Measurements from ENCODE around the gene TFF1.

TFF1 gene

GRCh38 chr21:42366292-42367010, at the start of gene TFF1:
Gene TFF1, minus strand, starts transcription at chr21:42366535. Its CDS starts 40 bp downstream, at chr21:42366495.
- H3K4me3 ChIP-seq (replicated peaks; ENCODE audit: low read depth, low read length), result no peak within 1 kb of the TSS
- DNase-seq (ENCODE audit: extremely low read depth, insufficient read length), result no peak
- no peaks in the 10 kb centered on the region for H3K27me3 ChIP-seq (replicated peaks; ENCODE audit: control insufficient read depth, insufficient read depth, low read length)
- H3K36me3 ChIP-seq (ENCODE audit: control insufficient read depth, insufficient read depth, low read length), result no peaks in the 10 kb centered on the region
- no peak for TF ChIP-seq CTCF (IDR thresholded peaks at IDR 0.05; ENCODE audit: insufficient read depth, low read length, poor library complexity, severe bottlenecking)

- peak; percentile 80 for DNase-seq (ENCODE audit: extremely low read depth, insufficient read length)
- no peaks in the 10 kb centered on the region for H3K27me3 ChIP-seq (replicated peaks; ENCODE audit: control insufficient read depth, insufficient read depth, low read length)
- TF ChIP-seq CTCF (IDR thresholded peaks at IDR 0.05; ENCODE audit: insufficient read depth, low read length, poor library complexity, severe bottlenecking), result no peak
- H3K36me3 ChIP-seq (ENCODE audit: control insufficient read depth, insufficient read depth, low read length), result no peaks in the 10 kb centered on the region
- H3K4me3 ChIP-seq (replicated peaks; ENCODE audit: low read depth, low read length), result no peak overlapping the region
Observed at GRCh38 chr21:42414928-42415769, 48.8 kb upstream of the TFF1 start.

- no peaks in the 10 kb centered on the region for H3K36me3 ChIP-seq (ENCODE audit: control insufficient read depth, insufficient read depth, low read length)
- TF ChIP-seq CTCF (IDR thresholded peaks at IDR 0.05; ENCODE audit: insufficient read depth, low read length, poor library complexity, severe bottlenecking), result no peak
- no peak for DNase-seq (ENCODE audit: extremely low read depth, insufficient read length)
- no peaks in the 10 kb centered on the region for H3K27me3 ChIP-seq (replicated peaks; ENCODE audit: control insufficient read depth, insufficient read depth, low read length)
- H3K4me3 ChIP-seq (replicated peaks; ENCODE audit: low read depth, low read length), result no peak overlapping the region
Observed at GRCh38 chr21:42414553-42414927, 48.2 kb upstream of the TFF1 start.

GRCh38 chr21:42414066-42414465, 47.7 kb upstream of the TFF1 start:
- Histone ChIP-seq H3K36me3 (ENCODE audit: control insufficient read depth, insufficient read depth, low read length) (no peaks in the 10 kb centered on the region), H3K27me3 (replicated peaks; ENCODE audit: control insufficient read depth, insufficient read depth, low read length) (no peaks in the 10 kb centered on the region), H3K4me3 (replicated peaks; ENCODE audit: low read depth, low read length) (no peak overlapping the region)
- no peak for TF ChIP-seq CTCF (IDR thresholded peaks at IDR 0.05; ENCODE audit: insufficient read depth, low read length, poor library complexity, severe bottlenecking)
- no peak for DNase-seq (ENCODE audit: extremely low read depth, insufficient read length)

- DNase-seq (ENCODE audit: extremely low read depth, insufficient read length), result no peak
- no peak for TF ChIP-seq CTCF (IDR thresholded peaks at IDR 0.05; ENCODE audit: insufficient read depth, low read length, poor library complexity, severe bottlenecking)
- Histone ChIP-seq H3K4me3 (replicated peaks; ENCODE audit: low read depth, low read length) (no peak overlapping the region), H3K27me3 (replicated peaks; ENCODE audit: control insufficient read depth, insufficient read depth, low read length) (no peaks in the 10 kb centered on the region), H3K36me3 (ENCODE audit: control insufficient read depth, insufficient read depth, low read length) (no peaks in the 10 kb centered on the region)
Observed at GRCh38 chr21:42413500-42413899, 47.2 kb upstream of the TFF1 start.

All from GM06990 (cell line).